HepG2 (cell line): ENCODE data around the gene VSX1. TPM values are rescaled to one million over a fixed set of nuclear protein-coding genes. Genes with fewer than 3 reads are reported as not detected.
A peak's percentile ranks its signal among the peaks of the same experiment; 100 is the strongest.

Source experiments
- CAMTA2 ChIP-seq: sonication (generic); formaldehyde crosslinking; IDR thresholded peaks from 2 replicates; pipeline ENCODE4 v1.4.0; 2020; ENCODE audit warnings: mild to moderate bottlenecking, missing genetic modification reagents, borderline replicate concordance
- CBX5 ChIP-seq: sonication (generic); formaldehyde crosslinking; IDR thresholded peaks from 2 replicates; pipeline ENCODE4 v1.4.0; 2020; ENCODE audit warnings: missing genetic modification reagents, borderline replicate concordance
- GTF3A ChIP-seq: sonication (generic); formaldehyde crosslinking; conservative IDR thresholded peaks from 2 replicates; pipeline ENCODE4 v1.4.0; 2020; ENCODE audit warnings: mild to moderate bottlenecking, missing genetic modification reagents
- HNRNPH1 ChIP-seq: fragments of 200-400 bp; formaldehyde crosslinking; optimal IDR thresholded peaks from 2 replicates; pipeline ENCODE3; 2017; ENCODE audit warnings: mild to moderate bottlenecking, low read depth, low read length
- IRX3 ChIP-seq: sonication (generic); formaldehyde crosslinking; IDR thresholded peaks from 2 replicates; pipeline ENCODE4 v1.8.1; 2023; ENCODE audit warnings: mild to moderate bottlenecking, low read depth, missing genetic modification reagents, borderline replicate concordance
- JUN ChIP-seq: sonication (generic); formaldehyde crosslinking; IDR thresholded peaks from 2 replicates; pipeline ENCODE4 v1.4.0; 2020; ENCODE audit warnings: mild to moderate bottlenecking, missing genetic modification reagents
- KAT2B ChIP-seq: fragments of 150-350 bp; IDR thresholded peaks from 2 replicates; pipeline ENCODE4 v1.6.1; 2014; ENCODE audit warnings: low read depth, low read length, borderline replicate concordance
- PHB2 ChIP-seq: fragments of 450-650 bp; IDR thresholded peaks from 2 replicates; pipeline ENCODE4 v1.6.1; 2018; ENCODE audit not compliant: partially characterized antibody
- PITX1 ChIP-seq: sonication (generic); formaldehyde crosslinking; IDR thresholded peaks from 2 replicates; pipeline ENCODE4 v1.5.1; 2020; ENCODE audit warnings: mild to moderate bottlenecking, missing genetic modification reagents
- RXRA ChIP-seq: sonication (generic); formaldehyde crosslinking; IDR thresholded peaks from 2 replicates; pipeline ENCODE4 v1.5.1; 2020; ENCODE audit warnings: missing genetic modification reagents
- SMYD3 ChIP-seq: sonication (generic); formaldehyde crosslinking; IDR thresholded peaks from 2 replicates; pipeline ENCODE4 v1.8.1; 2023; ENCODE audit warnings: mild to moderate bottlenecking, missing genetic modification reagents
- SP140L ChIP-seq: sonication (generic); formaldehyde crosslinking; IDR thresholded peaks from 2 replicates; pipeline ENCODE4 v1.4.0; 2020; ENCODE audit warnings: missing genetic modification reagents, borderline replicate concordance
- SRY ChIP-seq: sonication (generic); formaldehyde crosslinking; IDR thresholded peaks from 2 replicates; pipeline ENCODE4 v1.8.0; 2022; ENCODE audit warnings: mild to moderate bottlenecking, missing genetic modification reagents
- TBL1XR1 ChIP-seq: fragments of 150-350 bp; IDR thresholded peaks from 2 replicates; pipeline ENCODE4 v1.6.1; 2014; ENCODE audit warnings: borderline replicate concordance, low read length; ENCODE audit not compliant: partially characterized antibody
- ZNF20 ChIP-seq: sonication (generic); formaldehyde crosslinking; IDR thresholded peaks from 2 replicates; pipeline ENCODE4 v1.4.0; 2020; ENCODE audit warnings: mild to moderate bottlenecking, moderate library complexity, missing genetic modification reagents
- ZNF30 ChIP-seq: sonication (generic); formaldehyde crosslinking; IDR thresholded peaks from 2 replicates; pipeline ENCODE4 v1.5.0; 2020; ENCODE audit warnings: mild to moderate bottlenecking, missing genetic modification reagents
- ZNF496 ChIP-seq: sonication (generic); formaldehyde crosslinking; IDR thresholded peaks from 2 replicates; pipeline ENCODE4 v1.8.1; 2023; ENCODE audit warnings: mild to moderate bottlenecking, moderate library complexity, missing genetic modification reagents; ENCODE audit not compliant: insufficient replicate concordance
- ZNF549 ChIP-seq: sonication (generic); formaldehyde crosslinking; IDR thresholded peaks from 2 replicates; pipeline ENCODE4 v1.5.0; 2020; ENCODE audit warnings: missing genetic modification reagents
- ZNF891 ChIP-seq: sonication (generic); formaldehyde crosslinking; IDR thresholded peaks from 2 replicates; pipeline ENCODE4 v1.5.0; 2020; ENCODE audit warnings: mild to moderate bottlenecking, missing genetic modification reagents
- polyA plus RNA-seq, 8 experiments: library from polyadenylated mRNA; depleted of rRNA in 3 of 8; stranded (reverse) in 7 of 8; unstranded in 1 of 8; fragments of >200 nt; fragmentation: Illumina TruSeq in 4 of 8; extraction: Trizol in 4 of 8; gene quantifications; 2 replicates each; pipeline versions ENCODE4 v1.2.1 to v1.2.3, GENCODE V29; 2011 to 2016; ENCODE audit warnings: low read depth in 4 of 8, missing spikeins in 1 of 8, mixed read lengths in 1 of 8; ENCODE audit not compliant: insufficient read depth in 1 of 8
- total RNA-seq, 5 experiments: library from RNA; depleted of rRNA; stranded (reverse); fragments of >200 nt; fragmentation: Illumina TruSeq; extraction: Trizol; gene quantifications; 2 replicates each; pipeline ENCODE4 v1.2.3, GENCODE V29; 2016; ENCODE audit warnings: low read depth in 1 of 5
- TF ChIP-seq, protein P1 (sequence below): sonication (generic); formaldehyde crosslinking; IDR thresholded peaks from 2 replicates; pipeline ENCODE4 v1.5.0; 2020; ENCODE audit warnings: mild to moderate bottlenecking, low read depth, missing genetic modification reagents, borderline replicate concordance
- TF ChIP-seq, protein P2 (sequence below): sonication (generic); formaldehyde crosslinking; IDR thresholded peaks from 2 replicates; pipeline ENCODE4 v1.8.0; 2022; ENCODE audit warnings: missing genetic modification reagents, mild to moderate bottlenecking, moderate library complexity, borderline replicate concordance
- TF ChIP-seq, protein P3 (sequence below): sonication (generic); formaldehyde crosslinking; conservative IDR thresholded peaks from 2 replicates; pipeline ENCODE4 v1.4.0; 2020; ENCODE audit warnings: missing genetic modification reagents
- TF ChIP-seq, protein P4 (sequence below): sonication (generic); formaldehyde crosslinking; IDR thresholded peaks from 2 replicates; pipeline ENCODE4 v1.4.0; 2020; ENCODE audit warnings: missing genetic modification reagents, borderline replicate concordance

Gene VSX1
- total and polyA plus RNA-seq, 2 of the 13 experiments (the other 11 are each of a cell fraction or from before 2014, with no cell fraction given), result 0.04 TPM; not detected in 1

DNA sequence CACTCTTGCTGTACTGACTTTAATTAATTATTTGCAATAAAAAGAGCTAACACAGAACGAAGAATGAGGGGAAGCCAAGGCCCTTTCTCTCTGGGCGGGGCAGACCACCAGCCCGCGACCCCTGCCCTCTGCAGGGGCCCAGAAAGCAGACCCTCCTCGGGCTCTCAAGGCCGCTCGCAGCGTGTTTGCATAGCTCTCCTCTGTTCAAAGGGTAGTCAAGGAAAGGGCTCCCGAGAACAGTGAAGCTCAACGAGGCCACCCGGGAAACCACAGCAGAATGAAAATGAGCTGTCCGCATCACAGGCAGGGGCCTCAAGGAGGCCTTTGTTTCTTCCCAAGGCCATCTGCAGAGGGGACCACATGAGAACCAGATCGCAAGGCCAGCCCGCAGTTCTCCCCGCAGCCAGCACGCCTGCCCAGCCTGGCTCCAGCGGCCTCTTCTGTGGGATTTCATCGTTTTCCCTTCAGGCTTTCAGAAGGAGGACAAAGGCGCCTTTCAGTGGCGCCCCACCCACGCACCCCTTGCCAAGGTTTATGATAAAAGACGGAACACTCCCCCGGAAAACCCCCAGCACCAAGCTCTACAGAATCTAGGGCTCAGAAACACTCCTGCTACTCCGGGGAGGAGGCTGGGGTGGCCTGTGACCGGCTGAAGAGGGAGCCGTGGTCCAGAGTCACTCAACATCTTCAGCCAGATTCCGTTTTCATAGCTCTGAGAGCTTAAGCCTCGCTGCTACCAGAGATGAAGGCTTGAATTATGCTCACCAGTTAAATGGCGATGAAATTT, 49.3 kb downstream of the VSX1 start (continued):
- no peak for TF ChIP-seq HNRNPH1
- TF ChIP-seq SP140L (CRISPR knock-in tag), result no peak
- TF ChIP-seq, protein P1, sequence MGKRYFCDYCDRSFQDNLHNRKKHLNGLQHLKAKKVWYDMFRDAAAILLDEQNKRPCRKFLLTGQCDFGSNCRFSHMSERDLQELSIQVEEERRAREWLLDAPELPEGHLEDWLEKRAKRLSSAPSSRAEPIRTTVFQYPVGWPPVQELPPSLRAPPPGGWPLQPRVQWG (CRISPR knock-in tag), result no peak
- TF ChIP-seq, protein P2, sequence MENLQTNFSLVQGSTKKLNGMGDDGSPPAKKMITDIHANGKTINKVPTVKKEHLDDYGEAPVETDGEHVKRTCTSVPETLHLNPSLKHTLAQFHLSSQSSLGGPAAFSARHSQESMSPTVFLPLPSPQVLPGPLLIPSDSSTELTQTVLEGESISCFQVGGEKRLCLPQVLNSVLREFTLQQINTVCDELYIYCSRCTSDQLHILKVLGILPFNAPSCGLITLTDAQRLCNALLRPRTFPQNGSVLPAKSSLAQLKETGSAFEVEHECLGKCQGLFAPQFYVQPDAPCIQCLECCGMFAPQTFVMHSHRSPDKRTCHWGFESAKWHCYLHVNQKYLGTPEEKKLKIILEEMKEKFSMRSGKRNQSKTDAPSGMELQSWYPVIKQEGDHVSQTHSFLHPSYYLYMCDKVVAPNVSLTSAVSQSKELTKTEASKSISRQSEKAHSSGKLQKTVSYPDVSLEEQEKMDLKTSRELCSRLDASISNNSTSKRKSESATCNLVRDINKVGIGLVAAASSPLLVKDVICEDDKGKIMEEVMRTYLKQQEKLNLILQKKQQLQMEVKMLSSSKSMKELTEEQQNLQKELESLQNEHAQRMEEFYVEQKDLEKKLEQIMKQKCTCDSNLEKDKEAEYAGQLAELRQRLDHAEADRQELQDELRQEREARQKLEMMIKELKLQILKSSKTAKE (CRISPR knock-in tag), result no peak
- TF ChIP-seq SRY (CRISPR knock-in tag), result no peak
- TF ChIP-seq ZNF496, result no peak
- TF ChIP-seq SMYD3 (CRISPR knock-in tag), result no peak
- no peak for TF ChIP-seq PHB2
- no peak for TF ChIP-seq ZNF20 (CRISPR knock-in tag)
- TF ChIP-seq CAMTA2 (CRISPR knock-in tag), result peak; percentile 27; the same call in 1 of the 2 replicates
- no peak for TF ChIP-seq ZNF549 (CRISPR knock-in tag)
- no peak for TF ChIP-seq IRX3 (CRISPR knock-in tag)
- peak; percentile 28; the same call in 1 of the 2 replicates for TF ChIP-seq CBX5 (CRISPR knock-in tag)
- TF ChIP-seq KAT2B, result no peak
- TF ChIP-seq TBL1XR1, result no peak
- TF ChIP-seq, protein P3, sequence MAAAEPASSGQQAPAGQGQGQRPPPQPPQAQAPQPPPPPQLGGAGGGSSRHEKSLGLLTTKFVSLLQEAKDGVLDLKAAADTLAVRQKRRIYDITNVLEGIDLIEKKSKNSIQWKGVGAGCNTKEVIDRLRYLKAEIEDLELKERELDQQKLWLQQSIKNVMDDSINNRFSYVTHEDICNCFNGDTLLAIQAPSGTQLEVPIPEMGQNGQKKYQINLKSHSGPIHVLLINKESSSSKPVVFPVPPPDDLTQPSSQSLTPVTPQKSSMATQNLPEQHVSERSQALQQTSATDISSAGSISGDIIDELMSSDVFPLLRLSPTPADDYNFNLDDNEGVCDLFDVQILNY, result no peak
- peak; percentile 30; the same call in 1 of the 2 replicates for TF ChIP-seq RXRA (CRISPR knock-in tag)
- peak; percentile 32 for TF ChIP-seq ZNF891 (CRISPR knock-in tag)
- TF ChIP-seq ZNF30 (CRISPR knock-in tag), result no peak
- TF ChIP-seq GTF3A (CRISPR knock-in tag), result no peak
- TF ChIP-seq, protein P4, sequence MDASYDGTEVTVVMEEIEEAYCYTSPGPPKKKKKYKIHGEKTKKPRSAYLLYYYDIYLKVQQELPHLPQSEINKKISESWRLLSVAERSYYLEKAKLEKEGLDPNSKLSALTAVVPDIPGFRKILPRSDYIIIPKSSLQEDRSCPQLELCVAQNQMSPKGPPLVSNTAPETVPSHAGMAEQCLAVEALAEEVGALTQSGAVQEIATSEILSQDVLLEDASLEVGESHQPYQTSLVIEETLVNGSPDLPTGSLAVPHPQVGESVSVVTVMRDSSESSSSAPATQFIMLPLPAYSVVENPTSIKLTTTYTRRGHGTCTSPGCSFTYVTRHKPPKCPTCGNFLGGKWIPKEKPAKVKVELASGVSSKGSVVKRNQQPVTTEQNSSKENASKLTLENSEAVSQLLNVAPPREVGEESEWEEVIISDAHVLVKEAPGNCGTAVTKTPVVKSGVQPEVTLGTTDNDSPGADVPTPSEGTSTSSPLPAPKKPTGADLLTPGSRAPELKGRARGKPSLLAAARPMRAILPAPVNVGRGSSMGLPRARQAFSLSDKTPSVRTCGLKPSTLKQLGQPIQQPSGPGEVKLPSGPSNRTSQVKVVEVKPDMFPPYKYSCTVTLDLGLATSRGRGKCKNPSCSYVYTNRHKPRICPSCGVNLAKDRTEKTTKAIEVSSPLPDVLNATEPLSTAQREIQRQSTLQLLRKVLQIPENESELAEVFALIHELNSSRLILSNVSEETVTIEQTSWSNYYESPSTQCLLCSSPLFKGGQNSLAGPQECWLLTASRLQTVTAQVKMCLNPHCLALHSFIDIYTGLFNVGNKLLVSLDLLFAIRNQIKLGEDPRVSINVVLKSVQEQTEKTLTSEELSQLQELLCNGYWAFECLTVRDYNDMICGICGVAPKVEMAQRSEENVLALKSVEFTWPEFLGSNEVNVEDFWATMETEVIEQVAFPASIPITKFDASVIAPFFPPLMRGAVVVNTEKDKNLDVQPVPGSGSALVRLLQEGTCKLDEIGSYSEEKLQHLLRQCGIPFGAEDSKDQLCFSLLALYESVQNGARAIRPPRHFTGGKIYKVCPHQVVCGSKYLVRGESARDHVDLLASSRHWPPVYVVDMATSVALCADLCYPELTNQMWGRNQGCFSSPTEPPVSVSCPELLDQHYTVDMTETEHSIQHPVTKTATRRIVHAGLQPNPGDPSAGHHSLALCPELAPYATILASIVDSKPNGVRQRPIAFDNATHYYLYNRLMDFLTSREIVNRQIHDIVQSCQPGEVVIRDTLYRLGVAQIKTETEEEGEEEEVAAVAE (CRISPR knock-in tag), result no peak
- no peak for TF ChIP-seq JUN (CRISPR knock-in tag)
- no peak for TF ChIP-seq PITX1
